Naive B cell (primary cell): ENCODE data around the gene TECTA. TPM values are rescaled to one million over a fixed set of nuclear protein-coding genes. Genes with fewer than 3 reads are reported as not detected.
"Not testable (repeated sequence)": the region's sequence is repeated elsewhere in the genome, so short reads cannot be mapped to it uniquely, and the experiment has no call there.

Source experiments
- ATAC-seq, 2 donors: fragments of 150-1000 bp; cut with Tn5 transposase; 2 replicates each; pipeline ENCODE4 v1.10.0; 2021; ENCODE audit warnings: low read depth in 2 of 2, mild to moderate bottlenecking in 2 of 2, moderate library complexity in 2 of 2
- DNase-seq: peaks from one replicate; pipeline ENCODE4 v3.0.0; 2022
- H3K27ac Mint-ChIP-seq, 6 donors: one replicate each; pipeline ENCODE4 v1.8.0; 2020 to 2022; ENCODE audit warnings: mild to moderate bottlenecking in 6 of 6, mixed read lengths in 6 of 6, moderate library complexity in 5 of 6, inconsistent platforms in 2 of 6
- H3K27me3 Mint-ChIP-seq, 3 donors: one replicate each; pipeline ENCODE4 v1.8.0; 2021 to 2022; ENCODE audit warnings: mixed read lengths in 3 of 3, mild to moderate bottlenecking in 1 of 3
- H3K36me3 Mint-ChIP-seq, 2 donors: one replicate each; pipeline ENCODE4 v1.8.0; 2020 to 2022; ENCODE audit warnings: mixed read lengths in 2 of 2, inconsistent platforms in 1 of 2, mild to moderate bottlenecking in 1 of 2
- H3K4me1 Mint-ChIP-seq, 3 donors: one replicate each; pipeline ENCODE4 v1.8.0; 2020 to 2022; ENCODE audit warnings: mixed read lengths in 3 of 3, inconsistent platforms in 1 of 3, mild to moderate bottlenecking in 1 of 3, moderate library complexity in 1 of 3
- H3K4me3 Mint-ChIP-seq, 8 donors: one replicate each; pipeline ENCODE4 v1.8.0; 2020 to 2022; ENCODE audit warnings: mild to moderate bottlenecking in 8 of 8, mixed read lengths in 8 of 8, moderate library complexity in 8 of 8, inconsistent platforms in 2 of 8
- H3K9me3 Mint-ChIP-seq, 7 donors: one replicate each; pipeline ENCODE4 v1.8.0; 2020 to 2022; ENCODE audit warnings: mixed read lengths in 7 of 7, mild to moderate bottlenecking in 5 of 7, inconsistent platforms in 2 of 7, moderate library complexity in 1 of 7
- polyA plus RNA-seq, 6 donors: library from polyadenylated mRNA; unstranded; fragments of 300-500 nt; fragmentation: Illumina TruSeq; gene quantifications; one replicate each; pipeline ENCODE4 v1.2.3, GENCODE V29; 2021; ENCODE audit warnings: low read depth in 6 of 6

Gene TECTA
- polyA plus RNA-seq, 6 donors from 2014 or later, result 0.32 TPM; not detected in 5

DNA sequence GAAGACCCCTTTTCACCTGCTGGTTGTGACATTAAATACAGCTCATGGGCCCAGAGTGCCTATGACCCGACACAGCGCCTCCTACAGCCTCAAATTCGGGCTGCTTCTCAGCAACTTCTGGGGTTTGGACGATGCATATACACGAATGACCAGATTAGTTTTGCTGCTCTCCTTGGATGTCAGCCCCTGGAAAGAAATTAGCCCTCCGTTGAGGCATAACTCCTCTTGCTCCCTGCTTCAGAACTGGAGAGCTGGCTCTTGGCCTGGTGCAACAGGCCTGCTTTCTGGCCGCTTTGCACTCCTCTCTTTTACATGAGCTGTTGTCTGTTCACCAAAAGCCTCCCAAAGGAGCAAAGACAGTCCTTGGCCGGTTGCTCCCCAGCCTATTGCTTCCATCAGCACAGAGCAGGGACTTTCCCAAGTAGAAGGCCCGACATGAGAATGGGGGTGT, 3.3 kb downstream of the TECTA start:
- Mint-ChIP-seq H3K4me3 (no peak overlapping the region), H3K27ac (no peak overlapping the region), H3K4me1 (no peaks in the 10 kb centered on the region), H3K9me3 (peaks cover 0 to 4% (median 0%) of the 10 kb centered on the region in 7 donors), H3K36me3 (no peaks in the 10 kb centered on the region), H3K27me3 (peaks cover 0 to 15% (median 14%) of the 10 kb centered on the region in 3 donors)
- ATAC-seq (no peak), DNase-seq (no peak)

DNA sequence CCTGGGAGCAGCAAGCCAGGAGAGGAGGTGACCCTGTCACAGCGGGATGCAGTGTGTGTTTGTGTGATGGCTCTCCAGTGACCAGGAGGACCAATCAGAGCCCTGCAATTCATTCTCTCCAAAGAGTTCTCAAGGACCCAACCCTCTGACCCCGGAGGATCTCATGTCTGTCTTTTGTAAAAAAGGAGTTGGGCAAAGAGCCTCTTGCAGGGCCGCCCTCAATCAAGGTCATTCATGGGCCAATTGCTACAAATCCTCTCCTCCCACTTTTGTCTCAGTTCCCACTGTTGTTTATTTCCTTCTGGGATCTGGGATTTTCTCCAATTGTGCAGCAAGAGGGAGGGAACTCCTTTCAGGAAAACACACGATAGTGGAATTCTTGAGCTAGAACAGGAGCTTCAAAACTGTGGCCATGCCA, 4.0 kb downstream of the TECTA start:
- Mint-ChIP-seq H3K27ac (no peak overlapping the region), H3K4me1 (no peaks in the 10 kb centered on the region)

DNA sequence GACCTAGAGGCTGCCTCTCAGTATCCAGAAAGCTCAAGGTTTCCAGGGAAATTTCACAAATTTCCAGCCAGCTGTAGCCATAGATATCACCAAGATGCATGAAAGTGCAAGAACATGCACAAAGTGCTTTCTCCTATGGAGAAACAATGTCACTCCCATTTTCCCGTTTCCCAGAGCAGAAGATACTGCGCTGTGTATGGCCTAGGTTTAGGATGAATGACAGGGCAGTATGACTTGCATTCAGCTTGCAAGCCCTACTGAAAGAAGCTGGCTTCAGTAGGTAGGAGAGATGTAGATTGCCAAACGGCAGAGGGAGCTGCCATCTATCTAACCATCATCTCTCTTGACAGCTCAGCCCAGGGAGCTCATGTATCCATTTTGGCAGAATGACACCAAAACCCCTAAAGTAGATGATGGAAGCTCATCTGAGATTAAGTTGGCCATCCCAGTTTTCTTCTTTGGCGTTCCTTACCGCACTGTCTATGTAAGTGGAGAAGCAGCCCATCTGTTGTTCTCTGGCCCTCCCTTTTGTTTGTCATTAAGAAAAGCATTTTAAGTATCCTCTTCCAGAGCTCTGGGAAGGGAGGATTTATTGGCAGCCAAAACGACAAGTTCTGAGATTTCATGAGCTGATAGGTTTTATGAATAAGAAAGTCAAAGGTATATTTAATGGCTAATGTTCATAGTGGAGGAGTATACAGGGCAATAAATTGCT, 4.6 kb downstream of the TECTA start:
- H3K27ac Mint-ChIP-seq, result no peak overlapping the region

More for the DNA sequence above, 4.0 kb downstream of the TECTA start:
- Mint-ChIP-seq H3K27me3 (peaks cover 0 to 10% (median 9%) of the 10 kb centered on the region in 3 donors), H3K4me3 (no peak overlapping the region), H3K36me3 (no peaks in the 10 kb centered on the region), H3K9me3 (peaks cover 0 to 2% (median 0%) of the 10 kb centered on the region in 7 donors)
- ATAC-seq (no peak), DNase-seq (no peak)

DNA sequence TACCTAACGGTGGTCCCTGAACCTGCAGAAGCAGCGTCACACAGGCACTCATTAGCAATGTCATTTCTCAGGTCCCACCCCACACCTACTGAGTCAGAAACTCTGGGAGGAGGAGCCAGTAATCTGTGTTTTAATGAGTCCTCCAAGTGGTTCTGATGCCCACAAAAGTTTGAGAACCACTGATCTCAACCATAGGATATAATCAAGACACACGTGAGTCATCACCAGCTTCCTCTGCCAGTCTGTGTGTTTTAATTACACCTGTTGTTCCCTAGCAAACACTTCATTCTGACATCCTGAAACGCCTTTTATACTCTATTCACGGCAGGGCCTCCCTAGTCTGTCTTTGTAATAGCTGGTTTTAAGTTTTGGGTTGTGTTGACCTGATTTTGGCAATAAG, 5.8 kb downstream of the TECTA start:
- H3K4me1 Mint-ChIP-seq, result no peaks in the 10 kb centered on the region

More for the DNA sequence above, 4.6 kb downstream of the TECTA start:
- peaks cover 5 to 12% (median 10%) of the 10 kb centered on the region in 3 donors for H3K27me3 Mint-ChIP-seq
- no peak overlapping the region for H3K4me3 Mint-ChIP-seq
- H3K36me3 Mint-ChIP-seq, result no peaks in the 10 kb centered on the region
- no peak for ATAC-seq
- peaks cover 0 to 2% (median 0%) of the 10 kb centered on the region in 7 donors for H3K9me3 Mint-ChIP-seq
- DNase-seq, result no peak
- no peaks in the 10 kb centered on the region for H3K4me1 Mint-ChIP-seq

DNA sequence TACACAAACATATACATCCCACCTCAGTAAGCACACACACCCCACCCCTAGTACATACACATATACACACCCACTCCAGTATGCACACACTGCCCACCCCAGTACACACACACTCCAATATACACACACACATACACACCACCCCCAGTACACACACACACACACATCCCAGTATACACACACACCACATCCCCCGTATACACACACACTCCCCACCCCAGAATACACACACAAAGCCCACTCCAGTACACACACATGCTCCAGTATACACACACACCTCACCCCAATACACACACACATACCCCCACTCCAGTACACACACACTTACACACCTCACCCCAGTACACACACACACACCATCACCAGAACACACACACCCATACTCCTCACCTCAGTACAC, 7.4 kb downstream of the TECTA start:
- H3K4me1 Mint-ChIP-seq, result peaks cover 0 to 5% (median 0%) of the 10 kb centered on the region in 3 donors
- peaks cover 0 to 2% (median 0%) of the 10 kb centered on the region in 7 donors for H3K9me3 Mint-ChIP-seq
- no peaks in the 10 kb centered on the region for H3K36me3 Mint-ChIP-seq
- no peak overlapping the region for H3K27ac Mint-ChIP-seq
- DNase-seq (no peak), ATAC-seq (no peak)
- H3K4me3 Mint-ChIP-seq, result no peak overlapping the region
- H3K27me3 Mint-ChIP-seq, result peaks cover 12 to 31% (median 27%) of the 10 kb centered on the region in 3 donors

More for the DNA sequence above, 5.8 kb downstream of the TECTA start:
- no peaks in the 10 kb centered on the region for H3K36me3 Mint-ChIP-seq
- ATAC-seq (no peak), DNase-seq (no peak)
- no peak overlapping the region for H3K27ac Mint-ChIP-seq
- no peak overlapping the region for H3K4me3 Mint-ChIP-seq
- peaks cover 0 to 2% (median 0%) of the 10 kb centered on the region in 7 donors for H3K9me3 Mint-ChIP-seq
- H3K27me3 Mint-ChIP-seq, result peaks cover 5 to 21% (median 20%) of the 10 kb centered on the region in 3 donors

DNA sequence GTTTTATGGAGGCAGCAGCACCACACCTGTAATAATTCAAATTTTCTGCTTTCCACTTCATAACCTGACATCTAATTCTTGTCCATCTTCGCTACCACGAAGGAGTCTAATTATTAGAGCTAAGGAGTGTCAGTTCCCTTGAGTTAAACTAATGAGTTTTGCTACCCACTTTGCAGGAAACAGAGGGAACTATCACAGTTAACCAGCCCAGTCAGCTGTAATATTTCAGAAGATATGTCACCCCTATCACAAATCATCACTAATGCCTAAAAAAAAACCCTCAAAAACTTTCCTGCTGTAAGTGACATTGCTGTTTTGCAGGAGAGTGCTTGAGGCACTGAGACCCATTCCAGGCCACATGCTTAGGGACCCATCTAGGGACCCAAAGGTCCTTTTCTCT, 8.4 kb downstream of the TECTA start:
- Mint-ChIP-seq H3K27ac (no peak overlapping the region), H3K4me3 (no peak overlapping the region), H3K27me3 (peaks cover 15 to 31% (median 27%) of the 10 kb centered on the region in 3 donors), H3K36me3 (no peaks in the 10 kb centered on the region), H3K4me1 (peaks cover 0 to 5% (median 0%) of the 10 kb centered on the region in 3 donors), H3K9me3 (peaks cover 0 to 2% (median 0%) of the 10 kb centered on the region in 7 donors)
- DNase-seq (no peak), ATAC-seq (no peak)

DNA sequence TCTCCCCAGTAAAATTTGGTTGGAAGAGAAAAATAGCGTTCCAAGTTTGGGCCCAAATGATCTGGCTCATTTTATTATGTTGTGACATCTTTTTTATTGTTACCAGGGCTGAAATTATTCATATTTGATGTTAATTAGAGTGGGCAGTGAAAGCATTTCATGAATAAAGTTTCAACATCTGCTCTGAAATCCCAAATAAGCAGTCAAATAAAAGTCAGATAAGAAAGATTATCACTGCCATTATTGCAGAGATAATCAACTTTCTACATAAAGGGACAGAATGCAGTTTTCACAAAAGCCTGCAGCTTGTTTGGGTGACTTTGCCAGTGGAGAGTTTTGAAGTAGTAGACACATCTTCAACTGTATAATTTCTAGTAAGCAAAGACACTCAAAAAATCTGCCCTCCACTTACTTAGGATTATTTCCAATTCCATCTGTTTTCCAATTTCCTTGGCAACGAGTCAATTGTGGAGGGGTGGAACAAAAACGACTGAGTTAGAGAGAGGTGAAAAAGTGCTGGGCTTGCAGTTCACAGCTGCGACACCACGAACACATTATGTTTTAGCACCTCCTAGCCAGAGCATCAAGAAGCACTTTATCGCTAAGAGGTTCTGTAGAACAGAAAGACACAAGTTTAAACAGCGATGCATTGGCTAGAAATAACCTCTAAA, 9.0 kb downstream of the TECTA start:
- H3K27me3 Mint-ChIP-seq, result peaks cover 15 to 34% (median 27%) of the 10 kb centered on the region in 3 donors
- H3K4me3 Mint-ChIP-seq, result no peak overlapping the region
- H3K9me3 Mint-ChIP-seq, result peaks cover 0 to 2% (median 0%) of the 10 kb centered on the region in 7 donors
- DNase-seq (no peak), ATAC-seq (no peak)
- no peaks in the 10 kb centered on the region for H3K36me3 Mint-ChIP-seq
- H3K4me1 Mint-ChIP-seq, result peaks cover 0 to 5% (median 0%) of the 10 kb centered on the region in 3 donors
- H3K27ac Mint-ChIP-seq, result no peak overlapping the region

DNA sequence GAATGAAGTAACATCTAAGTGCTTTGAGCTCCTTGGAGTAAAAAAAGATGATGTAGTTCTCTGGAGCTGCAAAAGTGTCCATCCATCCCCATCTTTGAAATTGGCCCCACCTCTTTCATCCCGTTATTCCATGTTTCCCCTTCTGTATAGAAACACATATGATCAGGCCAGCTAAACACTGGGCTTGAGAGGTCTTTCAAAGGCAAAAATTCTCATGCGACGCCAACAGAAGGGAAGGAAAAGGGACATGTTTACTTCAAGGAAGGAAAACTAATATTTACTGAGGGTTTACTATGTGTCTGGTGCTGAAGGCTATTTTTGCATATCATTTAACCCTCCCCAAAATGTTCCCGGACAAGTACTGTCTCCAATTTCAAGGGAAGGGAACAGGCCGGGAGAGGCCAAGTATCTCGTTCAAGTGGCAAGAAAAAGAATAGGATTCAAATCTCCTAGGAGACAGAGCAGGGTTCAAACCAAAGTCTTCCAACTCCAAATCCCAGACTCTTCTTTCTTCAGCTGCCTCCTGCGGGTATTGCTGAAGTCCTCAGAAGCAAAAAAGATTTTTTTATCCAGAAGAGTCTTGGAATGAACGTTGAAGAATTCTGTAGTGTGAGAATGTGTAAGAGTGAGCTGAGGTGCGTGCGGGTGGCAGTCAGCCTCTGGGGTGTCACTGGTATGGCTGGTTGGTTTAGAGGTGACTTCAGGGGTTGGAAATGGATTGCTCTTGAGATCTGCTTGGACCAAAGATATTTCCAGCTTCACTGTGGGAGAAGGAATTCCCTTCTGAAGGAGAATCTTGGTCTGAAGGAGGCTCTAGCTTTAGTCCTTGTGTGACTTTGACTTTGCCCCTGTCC, 10.1 kb downstream of the TECTA start:
- peaks cover 0 to 5% (median 0%) of the 10 kb centered on the region in 3 donors for H3K4me1 Mint-ChIP-seq
- no peak overlapping the region for H3K27ac Mint-ChIP-seq
- H3K4me3 Mint-ChIP-seq, result no peak overlapping the region
- H3K27me3 Mint-ChIP-seq, result peaks cover 19 to 43% (median 27%) of the 10 kb centered on the region in 3 donors
- no peaks in the 10 kb centered on the region for H3K36me3 Mint-ChIP-seq
- DNase-seq (no peak), ATAC-seq (no peak)
- H3K9me3 Mint-ChIP-seq, result peaks cover 0 to 2% (median 0%) of the 10 kb centered on the region in 7 donors

DNA sequence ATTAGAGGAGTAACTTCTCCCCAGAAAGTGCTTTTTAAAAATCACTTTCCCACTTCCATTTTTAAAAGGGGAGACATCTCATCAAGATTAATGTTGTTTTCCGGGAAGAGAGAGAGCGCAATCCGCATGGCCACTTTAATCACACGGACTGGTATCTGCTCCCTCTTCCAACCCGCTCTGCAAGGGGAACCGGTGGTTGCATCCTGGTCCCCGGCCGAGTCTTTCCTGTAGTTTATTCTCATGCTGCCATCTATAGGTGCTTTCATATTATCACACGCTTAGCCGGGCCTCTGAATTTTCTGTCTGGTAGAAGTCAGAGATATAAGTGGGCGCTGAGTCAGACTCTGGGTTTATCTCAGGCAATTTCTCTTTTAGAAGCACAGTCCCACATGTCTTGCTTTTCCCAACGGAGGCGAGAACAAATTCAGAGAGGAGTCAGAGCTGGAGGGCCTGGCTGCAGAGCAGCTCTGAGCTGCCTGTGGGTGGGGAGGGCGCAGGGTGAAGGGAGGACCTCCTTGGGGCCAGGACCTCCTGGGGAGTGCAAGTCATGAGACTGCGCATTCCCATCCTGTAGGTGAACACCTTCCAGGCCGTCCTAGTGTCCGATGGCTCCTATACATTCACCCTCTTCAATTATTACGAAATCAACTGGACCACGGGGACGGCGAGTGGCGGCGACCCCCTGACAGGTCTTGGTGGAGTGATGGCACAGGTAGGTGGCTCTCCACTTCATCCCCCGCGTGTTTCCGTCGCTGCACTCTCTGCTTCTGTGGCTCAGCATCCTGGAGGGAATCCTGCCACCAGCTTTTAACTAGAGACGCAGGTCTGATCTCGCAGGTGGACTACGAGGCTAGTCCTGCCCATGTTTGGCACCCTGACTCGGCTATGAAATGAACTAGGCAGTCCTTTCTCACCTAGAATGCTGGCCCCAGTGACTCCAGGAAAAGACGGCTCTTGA, 11.7 kb downstream of the TECTA start:
- Mint-ChIP-seq H3K9me3 (peaks cover 0 to 2% (median 0%) of the 10 kb centered on the region in 7 donors), H3K4me3 (no peak overlapping the region), H3K27me3 (peaks cover 23 to 43% (median 30%) of the 10 kb centered on the region in 3 donors), H3K4me1 (peaks cover 0 to 5% (median 0%) of the 10 kb centered on the region in 3 donors), H3K27ac (peak overlapping the region in 1 of 6 donors; percentile 0), H3K36me3 (no peaks in the 10 kb centered on the region)
- DNase-seq, result peak; percentile 2
- no peak for ATAC-seq

DNA sequence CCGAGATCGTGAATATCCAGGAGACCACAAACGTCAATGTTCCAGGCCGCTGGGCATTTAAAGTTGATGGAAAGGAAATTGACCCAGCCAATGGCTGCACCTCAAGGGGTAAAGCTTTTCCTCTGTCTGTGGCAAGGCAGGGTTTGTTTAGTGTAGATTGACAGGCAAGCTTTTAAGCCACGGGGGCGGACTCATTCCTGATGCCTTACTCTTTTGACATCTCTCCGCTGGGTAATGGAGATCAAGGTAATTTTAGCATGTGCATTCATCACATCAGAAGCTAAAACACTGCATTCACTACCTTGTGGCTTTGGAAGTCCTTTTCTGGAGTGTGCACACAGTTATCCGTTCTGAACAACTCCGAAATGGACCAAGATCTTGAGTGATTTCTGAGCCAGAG, 12.6 kb downstream of the TECTA start:
- ATAC-seq, result no peak
- DNase-seq, result no peak
- H3K27me3 Mint-ChIP-seq, result peaks cover 23 to 37% (median 31%) of the 10 kb centered on the region in 3 donors
- H3K9me3 Mint-ChIP-seq, result no peaks in the 10 kb centered on the region
- no peak overlapping the region for H3K4me3 Mint-ChIP-seq
- peaks cover 0 to 5% (median 0%) of the 10 kb centered on the region in 3 donors for H3K4me1 Mint-ChIP-seq
- H3K27ac Mint-ChIP-seq, result peak overlapping the region in 1 of 6 donors; percentile 19
- H3K36me3 Mint-ChIP-seq, result no peaks in the 10 kb centered on the region

DNA sequence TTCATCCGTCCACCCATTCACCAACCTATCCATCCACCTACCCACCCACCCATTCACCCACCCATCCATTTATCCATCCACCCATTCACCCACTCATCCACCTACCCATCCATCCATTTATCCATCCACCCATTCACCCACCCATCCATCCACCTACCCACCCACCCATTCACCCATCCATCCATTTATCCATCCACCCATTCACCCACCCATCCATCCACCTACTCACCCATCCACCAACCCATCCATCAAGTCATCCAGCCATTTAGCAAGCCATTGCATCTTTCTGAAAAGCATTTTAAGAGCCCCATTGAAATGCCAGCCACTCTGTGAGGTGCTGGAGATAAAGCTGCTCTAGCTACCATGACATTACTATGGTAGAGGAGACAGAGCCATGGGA, 14.0 kb downstream of the TECTA start:
- H3K27ac Mint-ChIP-seq, H3K4me3 Mint-ChIP-seq, H3K36me3 Mint-ChIP-seq, DNase-seq, H3K9me3 Mint-ChIP-seq, ATAC-seq, H3K4me1 Mint-ChIP-seq: not testable (repeated sequence)
- peaks cover 28 to 33% (median 28%) of the 10 kb centered on the region in 3 donors for H3K27me3 Mint-ChIP-seq

DNA sequence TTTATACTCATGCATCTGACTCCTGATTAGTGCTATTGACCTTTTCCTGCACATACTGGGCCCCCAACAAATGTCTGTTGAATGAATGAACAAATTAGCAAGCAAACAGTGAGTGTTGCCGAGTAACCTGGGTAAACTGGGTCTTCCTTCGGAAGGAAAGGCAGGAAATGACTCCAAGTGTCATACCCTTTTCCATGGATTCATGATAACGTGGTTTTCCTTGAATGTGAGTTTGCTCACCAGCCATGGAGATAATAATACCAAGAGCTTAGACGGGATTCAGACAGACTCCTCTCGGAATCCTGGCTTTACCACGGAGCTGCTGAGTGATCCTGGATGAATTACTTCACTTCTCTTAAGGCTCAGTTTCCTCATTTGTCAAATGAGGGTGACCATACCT, 16.7 kb downstream of the TECTA start:
- no peak overlapping the region for H3K4me3 Mint-ChIP-seq
- peaks cover 0 to 15% (median 12%) of the 10 kb centered on the region in 7 donors for H3K9me3 Mint-ChIP-seq
- H3K27me3 Mint-ChIP-seq, result peaks cover 12 to 17% (median 16%) of the 10 kb centered on the region in 3 donors
- ATAC-seq, result no peak
- no peak overlapping the region for H3K27ac Mint-ChIP-seq
- no peaks in the 10 kb centered on the region for H3K36me3 Mint-ChIP-seq
- H3K4me1 Mint-ChIP-seq, result no peaks in the 10 kb centered on the region
- DNase-seq, result no peak
